Bronchial epithelial cell (primary cell): ENCODE measurements around the gene NFATC3. TPM values are rescaled to one million over a fixed set of nuclear protein-coding genes. Genes with fewer than 3 reads are reported as not detected.

Experiments
- DNase-seq: peaks from one replicate; pipeline ENCODE4 v3.0.0-alpha.2; 2010; ENCODE audit warnings: low read depth
- FAIRE-seq: peaks from 2 replicates; lab custom pipeline; 2011; peaks lifted over from hg19 to GRCh38; lab: Jason Lieb, UNC
- H3K27me3 ChIP-seq: 2 replicates; pipeline ENCODE4 v1.5.1; 2011; ENCODE audit warnings: low read length; ENCODE audit not compliant: control insufficient read depth, insufficient read depth
- H3K36me3 ChIP-seq: 2 replicates; pipeline ENCODE4 v1.5.1; 2011; ENCODE audit warnings: low read length; ENCODE audit not compliant: control insufficient read depth, insufficient read depth
- H3K4me3 ChIP-seq: 2 replicates; pipeline ENCODE4 v1.5.1; 2011; ENCODE audit warnings: mild to moderate bottlenecking, low read depth, low read length, control low read depth
- total RNA-seq: library from RNA; depleted of rRNA; stranded (reverse); fragments of >200 nt; gene quantifications from 2 replicates; pipeline ENCODE4 v1.2.1, GENCODE V29; 2014
- TF ChIP-seq, protein P1 (sequence below): IDR thresholded peaks from 2 replicates; pipeline ENCODE4 v1.5.1; 2011; ENCODE audit warnings: mild to moderate bottlenecking, moderate library complexity, low read length, control low read depth, inconsistent platforms; ENCODE audit not compliant: insufficient read depth, severe bottlenecking

NFATC3 gene
- total RNA-seq, 1 donor from 2014 or later = 5.8 TPM

DNA sequence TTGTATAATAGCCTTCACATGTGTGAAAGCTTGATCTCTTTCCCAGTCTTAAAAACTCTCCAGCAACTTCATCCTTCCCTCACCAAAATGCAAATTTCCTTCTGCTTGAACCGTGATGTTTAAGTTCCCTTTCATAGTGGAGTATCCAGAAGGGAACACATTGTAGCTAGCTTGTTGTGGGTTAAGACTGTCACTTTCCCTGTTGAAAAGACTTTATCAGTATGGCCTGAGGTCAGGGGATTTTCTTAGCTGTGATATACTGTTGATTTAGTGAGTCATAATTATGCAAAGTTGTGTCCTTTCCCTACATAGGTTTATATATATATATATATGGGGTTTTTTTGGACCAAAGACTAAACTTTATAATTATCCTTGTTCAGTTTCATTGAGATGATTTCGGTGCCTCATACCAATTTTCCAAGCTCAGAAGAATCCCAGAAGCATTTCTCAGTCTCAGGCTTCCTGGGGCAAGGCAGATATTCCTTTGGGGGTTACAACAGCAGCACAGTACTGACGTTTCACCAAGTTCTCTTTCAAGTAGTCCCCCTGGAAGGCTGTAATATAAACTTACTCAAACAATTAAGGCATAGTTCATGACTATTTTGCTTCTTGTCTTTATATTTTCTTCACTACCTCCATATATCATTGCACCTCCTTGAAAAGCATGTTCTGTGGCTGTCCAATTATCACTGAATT lies 115.1 kb downstream of the NFATC3 start:
- DNase-seq = peak; percentile 82
- H3K27me3 ChIP-seq = no peaks in the 10 kb centered on the region
- no peaks in the 10 kb centered on the region for H3K36me3 ChIP-seq
- FAIRE-seq = no peak
- H3K4me3 ChIP-seq = no peak overlapping the region
- TF ChIP-seq, protein P1, sequence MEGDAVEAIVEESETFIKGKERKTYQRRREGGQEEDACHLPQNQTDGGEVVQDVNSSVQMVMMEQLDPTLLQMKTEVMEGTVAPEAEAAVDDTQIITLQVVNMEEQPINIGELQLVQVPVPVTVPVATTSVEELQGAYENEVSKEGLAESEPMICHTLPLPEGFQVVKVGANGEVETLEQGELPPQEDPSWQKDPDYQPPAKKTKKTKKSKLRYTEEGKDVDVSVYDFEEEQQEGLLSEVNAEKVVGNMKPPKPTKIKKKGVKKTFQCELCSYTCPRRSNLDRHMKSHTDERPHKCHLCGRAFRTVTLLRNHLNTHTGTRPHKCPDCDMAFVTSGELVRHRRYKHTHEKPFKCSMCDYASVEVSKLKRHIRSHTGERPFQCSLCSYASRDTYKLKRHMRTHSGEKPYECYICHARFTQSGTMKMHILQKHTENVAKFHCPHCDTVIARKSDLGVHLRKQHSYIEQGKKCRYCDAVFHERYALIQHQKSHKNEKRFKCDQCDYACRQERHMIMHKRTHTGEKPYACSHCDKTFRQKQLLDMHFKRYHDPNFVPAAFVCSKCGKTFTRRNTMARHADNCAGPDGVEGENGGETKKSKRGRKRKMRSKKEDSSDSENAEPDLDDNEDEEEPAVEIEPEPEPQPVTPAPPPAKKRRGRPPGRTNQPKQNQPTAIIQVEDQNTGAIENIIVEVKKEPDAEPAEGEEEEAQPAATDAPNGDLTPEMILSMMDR = no peak

DNA sequence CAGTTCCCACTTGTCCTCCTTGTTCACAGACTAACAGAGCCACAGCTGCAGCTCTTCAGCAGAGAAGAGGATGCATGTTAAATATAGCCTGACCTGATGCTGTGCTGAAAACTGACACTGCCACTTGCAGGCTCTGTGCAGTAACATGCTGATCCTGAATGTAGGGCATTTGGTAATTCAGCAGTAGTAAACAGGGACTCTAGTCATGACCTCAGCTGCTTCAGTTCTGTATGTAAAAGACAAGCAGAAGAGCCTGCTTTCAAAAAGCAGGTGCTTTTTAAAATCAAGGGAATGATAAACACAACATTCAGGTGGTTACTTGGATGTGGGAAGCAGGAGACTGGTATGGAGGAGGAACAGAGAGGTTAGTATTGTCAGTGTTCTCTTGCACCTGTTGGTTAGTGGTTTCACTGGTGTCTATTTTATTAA lies 116.9 kb downstream of the NFATC3 start:
- H3K4me3 ChIP-seq = no peak overlapping the region
- TF ChIP-seq, protein P1 = no peak
- H3K27me3 ChIP-seq = no peaks in the 10 kb centered on the region
- FAIRE-seq (no peak), DNase-seq (no peak)
- H3K36me3 ChIP-seq = no peaks in the 10 kb centered on the region

DNA sequence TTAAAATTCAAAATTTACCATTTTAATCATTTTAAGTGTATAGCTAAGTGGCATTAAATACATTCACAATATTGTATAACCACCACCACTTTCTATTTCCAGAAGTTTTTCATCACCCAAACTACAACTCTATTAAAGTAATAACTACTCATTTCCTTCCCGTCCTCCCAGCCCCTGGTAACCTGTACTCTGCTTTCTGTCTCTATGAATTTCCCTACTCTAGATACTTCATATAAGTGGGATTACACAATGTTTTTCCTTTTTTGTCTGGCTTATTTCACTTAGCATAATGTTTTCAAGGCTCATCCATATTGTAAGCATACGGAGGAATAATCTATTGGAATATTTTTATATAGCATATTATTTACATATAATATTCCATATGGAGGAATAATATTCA lies 121.1 kb downstream of the NFATC3 start:
- TF ChIP-seq, protein P1 = no peak
- no peak overlapping the region for H3K4me3 ChIP-seq
- DNase-seq (no peak), FAIRE-seq (no peak)
- H3K36me3 ChIP-seq = no peaks in the 10 kb centered on the region
- no peaks in the 10 kb centered on the region for H3K27me3 ChIP-seq

DNA sequence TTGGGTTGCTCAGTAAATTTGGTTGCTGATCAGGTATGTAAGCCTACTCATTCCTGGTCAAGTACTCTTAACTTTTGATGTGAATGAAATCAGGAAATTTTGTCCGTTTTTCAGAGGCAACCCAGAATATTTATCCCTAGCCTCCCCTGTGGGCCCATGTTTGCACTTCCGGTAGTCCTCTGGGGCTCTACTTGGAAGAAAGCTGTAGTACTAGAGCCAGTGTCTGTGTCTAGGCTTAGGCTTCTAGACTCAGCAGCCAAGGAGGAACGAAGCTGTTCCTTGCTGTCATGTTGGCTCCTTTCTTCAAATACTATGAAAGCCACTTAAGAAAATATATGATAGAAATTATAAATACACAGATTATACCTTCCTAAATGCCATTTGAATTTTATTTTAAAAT lies 129.6 kb downstream of the NFATC3 start:
- Histone ChIP-seq H3K27me3 (no peaks in the 10 kb centered on the region), H3K4me3 (no peak overlapping the region), H3K36me3 (no peaks in the 10 kb centered on the region)
- TF ChIP-seq, protein P1 = no peak
- FAIRE-seq (no peak), DNase-seq (no peak)

DNA sequence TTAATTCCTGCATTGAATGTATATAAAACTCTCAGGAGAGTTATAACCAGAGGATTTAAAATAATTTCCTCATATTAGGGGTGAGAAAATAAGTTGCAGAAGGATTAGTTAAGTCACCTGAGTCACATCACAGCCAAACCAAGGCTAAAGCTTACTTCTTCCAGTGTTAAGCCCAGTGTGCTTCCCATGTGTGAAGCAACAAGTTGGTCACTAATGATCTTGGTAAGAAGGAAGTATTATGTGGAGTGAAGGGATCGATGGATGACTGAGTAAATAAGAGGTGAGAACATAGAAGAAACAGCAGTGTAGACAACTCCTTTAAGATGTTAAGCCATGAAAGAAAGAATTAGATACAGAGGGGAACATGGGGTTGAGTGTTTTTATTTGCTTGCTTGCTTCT lies 130.1 kb downstream of the NFATC3 start:
- Histone ChIP-seq H3K36me3 (no peaks in the 10 kb centered on the region), H3K4me3 (no peak overlapping the region), H3K27me3 (no peaks in the 10 kb centered on the region)
- TF ChIP-seq, protein P1 = no peak
- DNase-seq = no peak
- FAIRE-seq = no peak

DNA sequence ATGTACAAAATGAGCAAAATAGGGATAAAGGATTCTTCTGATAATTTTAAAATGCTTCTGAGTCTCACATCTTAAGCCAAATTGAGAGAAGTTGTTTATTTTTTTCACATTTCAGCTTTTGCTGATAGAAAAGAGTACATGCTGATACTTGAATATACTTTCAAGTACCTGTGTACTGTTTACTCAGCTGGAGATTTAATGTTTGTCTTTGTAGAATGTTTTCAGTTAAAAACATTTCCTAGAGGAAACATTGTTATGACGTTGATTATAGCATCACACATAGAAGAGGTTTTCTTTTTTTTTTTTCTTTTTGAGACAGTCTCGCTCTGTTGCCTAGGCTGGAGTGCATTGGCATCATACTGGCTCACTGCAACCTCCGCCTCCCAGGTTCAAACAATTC lies 131.1 kb downstream of the NFATC3 start:
- TF ChIP-seq, protein P1 = no peak
- DNase-seq (peak; percentile 35), FAIRE-seq (no peak)
- Histone ChIP-seq H3K4me3 (no peak overlapping the region), H3K36me3 (peaks cover 2% of the 10 kb centered on the region), H3K27me3 (no peaks in the 10 kb centered on the region)
